Stimulated activated CD4-positive, alpha-beta T cell treated with anti-CD3 and anti-CD28 coated beads, Interleukin-4, amount 100 ng/mL, for 1 hour (primary cell): Measurements from ENCODE around the gene PDE4D.

ENCODE experiments used
- DNase-seq: peaks from one replicate; pipeline ENCODE4 v3.0.0-alpha.2; 2020

PDE4D gene

DNA sequence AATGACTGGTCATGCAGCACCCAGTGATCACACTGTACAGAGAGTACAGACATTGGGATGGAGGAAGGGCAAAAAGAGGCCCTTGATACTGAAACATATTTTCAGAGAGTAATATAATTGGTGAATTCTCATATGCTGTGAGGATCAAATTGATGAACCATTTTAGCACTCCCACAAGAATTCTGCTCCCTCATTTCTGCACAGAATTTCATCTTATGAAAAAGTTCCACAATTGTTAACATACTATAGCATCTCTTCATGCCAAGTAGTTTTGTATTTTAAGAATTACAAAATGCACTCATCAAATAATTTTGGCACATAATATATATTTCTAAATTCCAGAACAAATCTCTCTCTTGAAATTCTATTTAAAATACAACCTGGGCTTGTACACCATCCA is 351.2 kb downstream of the PDE4D start:
- no peak for DNase-seq

DNA sequence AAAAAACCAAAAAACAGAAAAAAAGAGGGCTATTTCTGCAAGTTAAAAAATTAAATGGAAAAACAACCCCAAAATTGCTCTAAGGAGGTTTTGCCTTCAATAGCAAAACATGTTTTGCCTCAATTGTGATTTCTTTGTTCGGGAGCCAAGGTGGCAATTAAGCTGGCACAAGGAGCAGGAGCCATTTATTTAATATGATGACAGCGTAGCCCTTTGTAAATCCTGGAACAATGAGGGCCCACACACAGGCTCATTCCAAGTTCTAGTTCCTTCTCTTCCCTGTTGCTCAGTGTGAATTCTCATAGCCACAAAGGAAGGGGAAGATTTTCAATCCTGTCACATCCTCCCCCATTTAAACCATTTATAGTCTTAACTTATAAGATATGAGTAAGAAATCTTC is 353.2 kb downstream of the PDE4D start:
- no peak for DNase-seq

DNA sequence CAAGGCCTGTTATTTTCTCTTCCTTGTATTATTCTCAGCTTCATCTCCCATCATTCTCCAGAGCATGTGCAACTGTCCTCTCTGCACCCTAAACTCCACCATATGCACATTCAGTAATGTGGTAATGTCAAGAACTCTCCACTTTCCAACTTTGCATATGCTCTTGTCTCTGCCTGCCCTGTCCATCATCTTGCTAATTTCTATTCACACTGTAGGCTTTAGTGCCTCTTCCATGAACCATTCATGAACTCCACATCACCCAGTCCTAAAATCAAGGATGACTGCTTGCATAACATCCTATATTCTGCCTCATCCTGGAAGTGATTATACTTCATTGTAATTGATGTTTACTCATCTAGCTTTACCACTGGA is 354.8 kb downstream of the PDE4D start:
- DNase-seq = no peak

DNA sequence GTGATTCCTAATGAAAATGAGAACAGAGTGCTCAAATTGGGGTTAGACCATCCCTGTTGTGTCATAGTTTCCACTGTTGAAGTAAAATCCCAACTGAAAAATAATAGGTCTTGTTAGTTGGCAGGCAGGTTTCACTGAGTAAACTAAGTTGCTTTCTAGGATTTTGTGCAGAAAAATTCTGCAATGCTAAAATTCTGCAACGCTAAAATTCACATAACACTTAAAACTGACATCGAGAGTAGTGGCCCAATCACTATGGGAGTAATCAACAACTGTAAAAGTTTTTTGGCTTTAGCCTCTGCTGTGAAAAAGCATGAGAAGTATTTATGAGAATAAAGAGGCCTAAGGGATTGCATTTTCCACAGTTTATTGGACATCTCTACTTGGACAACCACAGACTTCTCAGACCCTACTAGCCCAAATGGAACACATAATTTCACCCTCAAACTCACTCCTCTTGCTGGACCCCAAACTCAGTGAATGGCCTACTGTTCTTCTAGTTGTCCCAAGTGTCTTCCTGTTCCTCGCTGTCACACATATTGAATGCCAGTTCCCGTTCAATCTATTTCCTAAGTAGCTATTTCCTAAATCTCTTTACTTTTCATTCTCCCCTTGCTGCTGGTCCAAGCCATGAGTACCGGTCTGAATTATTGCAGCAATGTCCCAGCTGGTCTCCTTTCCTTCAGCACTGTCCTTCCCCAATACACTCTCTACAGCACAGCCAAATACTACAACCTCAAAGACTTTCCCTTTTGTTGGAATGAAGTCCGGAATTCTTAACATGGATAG is 355.4 kb downstream of the PDE4D start:
- no peak for DNase-seq

DNA sequence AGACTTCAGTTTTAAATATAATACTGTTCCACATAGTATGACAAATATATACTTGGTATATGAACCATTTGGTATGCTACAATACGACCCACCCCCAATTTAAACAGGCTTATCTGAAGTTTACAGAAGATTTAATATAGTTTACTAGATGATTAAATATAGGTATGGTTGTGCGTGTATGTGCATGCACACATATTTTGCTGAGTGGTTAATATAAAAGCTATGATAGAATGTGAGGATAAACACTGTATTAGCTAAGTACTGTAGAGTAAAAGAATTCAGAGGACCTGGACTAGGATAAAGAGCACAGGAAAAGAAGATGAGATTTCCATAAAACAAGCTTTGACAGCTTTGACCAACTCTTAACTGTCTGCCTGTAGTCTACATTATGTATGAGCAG is 356.7 kb downstream of the PDE4D start:
- no peak for DNase-seq

DNA sequence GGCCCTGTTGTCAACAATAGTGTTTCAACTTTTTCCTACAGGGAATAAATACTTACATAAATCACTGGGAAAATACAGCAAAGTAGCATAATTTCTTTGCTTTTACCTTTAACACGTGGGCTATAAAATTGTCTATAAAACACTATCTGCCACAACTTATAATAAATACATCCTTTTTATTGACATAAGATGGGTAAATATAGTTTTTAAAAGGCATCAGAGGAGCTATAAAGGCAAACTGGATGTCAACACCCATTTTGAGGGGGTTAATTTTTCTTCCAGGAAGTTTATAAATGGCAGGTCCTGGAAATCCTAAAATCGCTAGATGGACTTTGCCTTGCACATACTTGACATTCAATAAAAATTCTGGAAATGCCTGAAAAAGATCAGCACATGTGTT is 358.0 kb downstream of the PDE4D start:
- no peak for DNase-seq

DNA sequence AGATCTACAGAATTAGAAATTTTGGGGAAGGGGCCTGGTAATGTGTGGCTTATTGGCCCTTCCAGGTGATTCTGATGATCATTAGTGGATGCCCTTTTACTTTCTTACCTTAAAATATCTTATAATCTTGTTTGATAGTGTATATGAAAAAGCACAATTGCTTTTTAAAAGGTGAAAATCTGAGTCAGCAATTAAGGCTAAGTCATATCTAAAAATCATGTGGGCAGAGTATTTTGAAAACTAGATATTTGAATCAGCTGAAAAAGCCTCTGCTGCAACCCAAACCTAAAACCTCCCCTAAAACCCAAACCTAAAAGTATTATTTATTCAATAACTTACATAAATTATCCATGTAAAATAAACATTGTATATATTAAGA is 359.8 kb downstream of the PDE4D start:
- DNase-seq = no peak

DNA sequence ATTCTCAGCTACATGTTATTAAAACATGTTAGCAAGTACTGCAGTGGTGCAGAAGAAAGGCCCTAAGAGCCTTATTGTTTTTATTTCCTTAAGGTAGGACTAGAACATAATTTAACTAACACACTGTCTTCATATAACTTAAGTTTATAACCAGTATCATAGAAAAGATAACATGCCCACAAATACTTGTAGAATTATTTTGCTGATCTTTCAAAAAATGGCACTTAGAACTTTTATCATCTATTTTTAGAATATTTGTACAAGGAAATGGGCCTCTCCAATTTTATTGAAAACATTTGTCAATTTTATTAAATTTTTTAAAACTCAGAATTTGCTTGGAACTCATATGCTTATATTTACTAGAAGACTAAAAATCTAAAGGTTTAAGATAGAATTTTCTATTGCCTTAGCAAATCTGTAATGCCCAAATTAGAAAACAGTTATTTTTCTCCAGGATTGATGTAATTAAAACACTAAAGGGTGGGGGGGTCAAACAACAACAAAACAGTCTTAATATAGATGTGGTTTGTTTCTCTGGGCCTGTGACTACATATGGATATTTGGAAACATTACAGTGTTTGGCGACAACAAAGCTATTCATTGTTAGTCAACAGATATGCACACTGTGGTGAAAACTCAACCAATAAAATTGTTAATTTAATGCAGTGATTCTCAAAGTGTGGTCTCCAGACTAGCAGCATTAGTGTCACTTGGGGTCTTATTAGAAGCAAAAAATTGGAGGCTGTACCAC is 360.4 kb downstream of the PDE4D start:
- no peak for DNase-seq

DNA sequence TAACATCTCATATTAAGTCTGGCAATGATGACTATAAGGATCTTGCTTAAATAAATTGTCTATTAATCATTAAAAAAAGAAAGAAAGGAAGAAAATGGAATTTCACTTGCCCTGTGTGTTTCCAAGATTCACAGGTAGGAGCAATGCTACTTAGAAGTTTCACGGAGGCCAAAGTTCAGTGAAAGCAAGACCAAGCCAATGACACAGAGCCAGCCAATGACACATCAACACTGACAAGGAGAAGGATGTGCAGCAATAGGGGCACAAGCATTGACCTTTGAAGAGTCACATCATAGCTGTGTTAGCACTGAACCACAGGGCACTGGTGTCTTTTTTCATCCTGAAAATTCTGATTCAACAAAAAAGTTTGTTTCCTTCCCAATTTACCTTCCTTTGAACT is 364.3 kb downstream of the PDE4D start:
- no peak for DNase-seq

DNA sequence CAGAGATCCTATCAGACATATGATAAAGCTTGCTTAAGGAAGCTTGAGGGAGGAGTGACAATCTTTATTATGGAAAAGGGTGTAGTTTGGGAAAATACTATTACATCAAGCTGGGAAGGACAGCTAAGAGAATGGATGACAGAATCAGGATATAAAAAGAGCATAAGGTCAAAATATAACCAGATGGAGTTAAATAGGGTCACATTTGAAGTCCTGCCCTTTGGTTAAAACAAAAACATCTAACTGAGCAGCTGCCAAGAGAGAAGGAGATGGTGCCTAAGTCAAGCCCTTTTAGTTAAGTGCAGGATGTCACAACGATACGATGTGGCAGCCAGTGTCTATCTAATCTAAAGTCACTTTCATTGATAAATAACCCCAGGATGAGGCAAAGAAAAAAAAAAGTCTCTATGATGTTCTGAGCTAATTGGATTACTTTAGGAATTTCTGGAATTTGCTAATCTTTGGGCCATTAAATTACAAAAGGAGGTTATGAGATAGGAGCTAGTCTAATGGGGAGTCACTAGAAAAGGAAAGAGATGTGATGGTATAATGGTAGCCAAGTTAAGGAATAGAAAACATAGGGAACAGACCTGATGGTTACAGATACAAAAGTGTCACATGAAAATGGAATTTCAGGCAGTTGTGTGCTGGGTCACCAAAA is 365.2 kb downstream of the PDE4D start:
- no peak for DNase-seq

DNA sequence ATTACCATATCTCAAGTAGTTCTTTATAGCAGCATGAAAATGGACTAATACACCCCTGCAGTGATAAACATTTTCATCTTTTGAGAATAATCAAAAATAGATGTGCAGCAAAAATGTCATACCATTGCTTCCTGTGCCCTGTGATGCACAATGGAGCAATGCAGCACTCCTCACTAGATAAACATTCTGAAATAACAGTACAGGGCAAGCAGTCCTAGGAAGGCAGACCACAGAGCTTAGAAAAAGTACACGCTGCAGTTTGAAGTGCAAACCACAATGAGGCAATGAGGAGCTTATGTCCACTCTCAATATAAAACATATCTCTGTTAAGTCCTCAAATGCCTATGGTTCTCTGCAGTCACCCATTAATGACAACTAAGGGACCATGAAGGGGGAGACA is 367.6 kb downstream of the PDE4D start:
- no peak for DNase-seq

DNA sequence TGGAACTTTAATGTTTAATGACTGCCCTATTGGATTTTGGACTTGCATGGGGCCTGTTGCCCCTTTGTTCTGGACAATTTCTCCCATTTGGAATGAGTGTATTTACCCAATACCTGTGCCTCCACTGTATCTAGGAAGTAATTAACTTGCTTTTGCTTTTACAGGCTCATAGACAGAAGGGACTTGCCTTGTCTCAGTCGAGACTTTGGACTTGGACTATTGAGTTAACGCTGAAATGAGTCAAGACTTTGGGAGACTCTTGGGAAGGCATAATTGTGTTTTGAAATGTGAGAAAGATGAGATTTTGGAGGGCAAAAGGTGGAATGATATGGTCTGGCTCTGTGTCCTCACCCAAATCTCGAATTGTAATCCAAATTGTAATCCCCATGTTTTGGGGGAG is 368.2 kb downstream of the PDE4D start:
- DNase-seq = no peak

DNA sequence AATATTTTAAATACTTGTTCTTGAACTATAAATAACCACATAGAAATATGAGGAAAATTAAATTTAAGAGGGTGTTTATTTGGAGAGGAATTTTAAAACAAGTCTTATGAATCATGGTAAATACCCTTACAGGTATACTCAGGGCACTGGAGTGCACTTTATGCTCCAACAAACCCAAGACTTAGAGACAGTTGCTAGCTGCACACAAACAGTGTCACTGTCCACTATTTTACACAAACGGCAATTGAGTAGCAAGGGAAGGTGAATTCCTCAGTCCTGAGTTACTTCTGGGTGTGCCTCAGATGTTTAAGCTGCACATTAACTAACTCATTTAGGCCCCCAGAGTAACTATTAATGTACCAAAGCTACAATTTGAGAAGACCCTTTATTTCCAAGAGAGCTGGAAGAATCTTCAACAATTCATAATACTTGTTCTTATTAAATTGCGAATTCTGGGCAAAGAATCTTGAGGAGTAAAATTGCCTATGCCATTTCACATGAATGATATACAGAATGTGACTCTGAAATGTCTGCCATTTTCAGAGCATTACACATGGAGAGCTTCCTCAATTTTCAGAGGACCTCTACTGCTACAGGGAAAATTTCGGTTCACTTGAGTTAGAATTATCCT is 371.2 kb downstream of the PDE4D start:
- no peak for DNase-seq

DNA sequence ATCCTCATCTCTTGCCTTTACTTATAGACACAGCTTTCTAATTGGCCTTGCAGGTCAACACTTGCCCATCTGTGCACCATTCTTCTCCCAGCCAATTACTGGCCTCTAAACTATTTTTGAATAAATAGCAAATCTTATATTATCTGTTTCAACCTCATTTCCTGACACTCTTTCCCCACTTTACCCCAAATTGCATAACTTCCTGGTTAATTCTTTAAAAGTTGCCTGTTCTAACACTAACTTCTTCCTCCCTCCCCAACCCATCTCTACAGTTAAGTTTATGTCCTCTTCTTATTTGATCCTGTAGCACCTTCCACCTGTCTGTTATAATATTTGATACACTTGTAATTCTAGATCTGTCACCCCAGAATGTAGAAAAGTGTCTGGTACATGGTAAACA is 372.1 kb downstream of the PDE4D start:
- no peak for DNase-seq

DNA sequence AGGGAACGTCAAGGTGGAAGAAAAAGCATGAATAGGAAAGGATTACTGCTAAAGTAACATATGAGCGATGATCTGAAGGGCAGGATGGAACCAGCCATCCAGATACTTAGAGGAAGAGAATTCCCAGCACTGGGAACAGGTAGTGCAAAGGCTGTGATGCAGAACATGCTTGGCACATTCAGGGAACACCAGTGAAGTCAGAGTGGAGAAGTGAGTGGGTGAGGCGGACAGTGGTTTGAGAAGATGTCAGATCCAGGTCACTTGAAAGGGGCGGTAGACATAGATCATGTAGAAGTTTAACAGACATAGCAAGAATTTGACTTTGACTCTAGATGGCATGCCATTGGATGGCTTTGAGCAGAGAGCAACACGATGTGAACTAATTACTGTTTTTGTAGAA is 374.2 kb downstream of the PDE4D start:
- DNase-seq = no peak

DNA sequence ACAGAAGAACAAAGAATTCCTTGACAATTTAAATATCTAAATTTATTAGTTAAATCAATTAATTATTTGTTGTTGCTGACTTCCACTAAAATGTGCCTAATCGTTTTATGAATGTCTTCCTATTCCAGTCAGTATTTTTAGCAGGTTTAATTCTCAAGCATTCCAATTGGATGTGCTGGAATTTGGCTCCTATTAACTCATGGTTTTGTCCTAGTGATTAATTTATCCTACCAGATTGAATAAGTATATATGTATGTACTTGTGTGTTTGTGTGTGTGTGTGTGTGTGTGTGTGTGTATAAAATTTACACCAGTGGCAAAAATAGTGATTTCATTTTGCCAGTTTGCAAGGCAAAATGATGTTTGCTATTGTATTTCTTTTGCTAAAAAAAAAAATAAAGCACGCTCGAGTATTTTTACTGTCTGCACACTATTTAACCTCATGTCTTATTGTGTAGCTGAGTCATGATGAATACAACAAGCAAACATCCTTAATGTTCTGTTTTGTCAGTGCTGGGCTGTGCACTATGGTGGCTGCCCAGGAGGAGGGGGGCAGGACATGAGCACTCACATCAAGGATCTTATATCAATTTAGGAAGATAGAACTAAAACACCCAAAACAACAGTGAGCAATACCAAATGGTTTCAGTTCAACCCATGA is 375.5 kb downstream of the PDE4D start:
- DNase-seq = no peak

DNA sequence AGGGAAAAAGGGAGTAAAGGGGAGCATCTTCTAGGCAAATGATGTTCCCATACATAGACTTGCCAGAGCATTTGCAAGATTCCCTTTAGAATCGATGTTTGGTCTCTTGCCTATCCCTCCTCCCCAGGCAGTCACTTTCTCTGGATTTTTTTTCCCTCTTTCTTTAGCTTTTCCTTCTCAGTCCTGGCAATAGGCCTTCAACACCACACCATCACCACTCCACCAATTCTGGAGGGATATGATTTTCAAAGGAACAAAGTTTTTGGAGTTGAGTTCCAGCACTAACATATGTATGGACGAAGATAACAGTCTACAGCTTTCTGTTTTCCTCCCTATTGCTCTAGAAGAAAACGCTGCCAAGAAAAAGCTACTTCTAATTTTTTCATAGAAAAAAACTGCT is 377.4 kb downstream of the PDE4D start:
- DNase-seq = no peak

DNA sequence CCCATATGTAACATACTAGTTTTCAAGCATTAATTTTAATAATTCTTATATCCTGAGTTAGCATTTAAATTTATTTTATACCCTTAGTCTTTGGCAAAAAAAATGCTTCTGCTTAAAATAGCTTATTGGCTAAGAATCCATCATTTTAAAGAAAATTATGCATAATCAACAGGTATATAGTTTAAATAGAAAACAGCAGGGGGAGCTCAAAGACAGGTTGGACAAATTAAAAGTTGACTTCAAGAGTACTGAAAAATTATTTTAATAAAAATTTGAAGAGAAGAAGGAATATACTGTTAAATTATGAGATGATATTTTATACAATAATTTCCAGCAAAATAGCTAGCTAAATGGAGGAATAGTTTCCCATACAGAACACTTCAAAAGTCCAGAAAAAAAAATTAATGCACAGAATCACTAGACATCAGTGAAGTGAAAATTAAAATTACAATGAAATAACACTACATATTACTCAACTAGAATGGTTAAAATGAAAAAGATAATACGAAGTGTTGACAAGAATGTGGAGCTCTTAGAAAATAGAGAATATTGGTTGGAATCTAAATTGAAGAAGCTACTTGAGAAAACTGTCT is 387.1 kb downstream of the PDE4D start:
- DNase-seq = no peak

DNA sequence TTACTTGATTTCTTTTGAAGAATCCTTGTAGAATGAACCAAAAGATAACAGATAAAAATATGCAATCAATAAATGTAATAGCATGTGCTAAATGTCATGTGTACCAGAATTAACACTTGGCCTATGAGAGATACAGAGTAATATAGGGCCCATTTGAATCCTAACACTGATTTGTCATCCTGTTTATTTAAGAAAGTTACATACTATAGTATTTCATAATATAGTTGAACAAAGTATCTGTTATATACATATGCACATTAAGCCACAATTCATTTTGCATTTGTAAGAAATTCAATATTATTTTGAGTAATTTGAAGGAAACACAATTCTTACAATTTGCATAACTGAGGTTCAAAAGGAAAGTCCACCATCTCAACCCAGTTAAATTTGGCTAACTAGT is 389.5 kb downstream of the PDE4D start:
- DNase-seq = no peak

DNA sequence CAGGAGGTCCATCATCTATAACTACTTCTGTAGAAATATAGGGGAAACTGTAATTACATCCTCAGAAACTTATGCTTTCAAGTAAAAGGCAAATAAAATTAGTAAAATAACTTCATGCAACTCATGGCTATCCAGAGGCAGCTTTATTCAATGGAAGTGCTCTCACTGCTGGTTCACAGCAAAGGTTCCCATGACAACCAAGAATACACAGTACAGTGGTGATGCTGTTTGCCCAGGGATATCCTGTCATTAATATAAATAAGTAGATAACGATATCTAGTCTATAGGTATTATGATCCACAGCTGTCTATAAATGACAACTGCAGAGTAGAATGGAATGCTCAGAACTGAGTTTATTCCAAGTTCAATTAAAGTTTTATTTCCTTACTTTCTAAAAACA is 390.3 kb downstream of the PDE4D start:
- DNase-seq = no peak

DNA sequence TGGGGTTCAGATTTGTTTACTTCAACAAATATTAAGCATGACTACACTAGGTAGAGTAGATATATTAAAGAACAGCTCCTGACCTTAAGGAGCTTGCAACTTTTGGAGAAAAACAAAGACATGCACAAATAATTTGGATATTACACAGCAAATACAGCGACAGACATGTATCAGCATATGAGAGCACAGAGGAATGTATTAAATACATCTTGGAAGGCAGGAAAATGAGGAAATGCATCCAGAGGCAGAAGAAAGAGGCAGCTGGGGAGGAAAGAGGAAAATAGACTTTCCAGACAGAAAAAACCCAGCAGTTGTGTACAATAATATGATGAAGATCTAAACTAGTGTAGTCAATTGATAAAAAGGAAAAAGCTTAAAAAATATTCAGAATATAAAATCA is 392.2 kb downstream of the PDE4D start:
- no peak for DNase-seq

DNA sequence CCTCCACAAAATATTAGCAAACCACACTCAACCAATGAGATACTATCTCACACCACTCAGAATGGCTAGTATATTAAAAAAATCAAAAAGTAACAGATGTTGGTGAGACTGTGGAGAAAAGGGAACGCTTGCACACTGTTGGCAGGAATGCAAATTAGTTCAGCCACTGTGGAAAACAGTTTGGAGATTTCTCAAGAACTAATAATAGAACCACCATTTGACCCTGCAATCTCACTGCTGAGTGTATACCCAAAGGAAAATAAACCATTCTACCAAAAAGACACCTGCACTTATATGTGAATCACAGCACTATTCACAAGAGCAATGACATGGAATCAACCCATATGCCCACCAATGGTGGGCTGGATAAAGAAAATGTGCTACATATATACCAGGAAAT is 393.5 kb downstream of the PDE4D start:
- no peak for DNase-seq

DNA sequence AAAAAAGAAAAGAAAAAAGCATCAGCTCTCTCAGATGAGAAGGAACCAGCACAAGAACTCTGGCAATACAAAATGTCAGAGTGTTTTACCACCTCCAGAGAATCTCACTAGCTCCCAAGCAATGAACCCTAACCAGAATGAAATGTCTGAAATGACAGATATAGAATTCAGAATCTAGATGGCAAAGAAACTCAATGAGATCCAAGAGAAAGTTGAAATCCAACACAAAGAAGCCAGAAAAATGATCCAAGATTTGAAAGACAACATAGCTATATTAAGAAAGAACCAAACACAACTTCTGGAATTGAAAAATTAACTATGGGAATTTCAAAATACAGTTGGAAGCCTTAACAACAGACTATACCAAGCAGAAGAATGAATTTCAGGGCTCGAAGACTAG is 396.3 kb downstream of the PDE4D start:
- no peak for DNase-seq
